PC-3 (cell line): ENCODE measurements around the gene NUDCD2. TPM values are rescaled to one million over a fixed set of nuclear protein-coding genes. Genes with fewer than 3 reads are reported as not detected.

Source experiments
- ATAC-seq: fragments of 200-7000 bp; cut with Tn5 transposase; 2 replicates; pipeline ENCODE4 v1.9.1; 2020; ENCODE audit warnings: mild to moderate bottlenecking, moderate library complexity
- BruUV-seq: library from RNA; stranded (reverse); fragments of 400-500 nt; replicated peaks from 2 replicates; lab custom pipeline; 2021; lab: Mats Ljungman, UMichigan
- CTCF ChIA-PET: fragments of 300-600 bp; sonication (Branson Sonifier 250); formaldehyde crosslinking; loops from one replicate; lab custom pipeline; 2022; ENCODE audit warnings: antibody characterized with exemption; lab: Charles Lee
- POLR2A ChIA-PET: fragments of 300-600 bp; sonication (Branson Sonifier 250); formaldehyde crosslinking; loops from one replicate; lab custom pipeline; 2022; ENCODE audit warnings: antibody characterized with exemption; ENCODE audit not compliant: unreplicated experiment; lab: Charles Lee
- DNase-seq: peaks from one replicate; pipeline ENCODE4 v3.0.0-alpha.2; 2015
- H2AFZ ChIP-seq: fragments of 300-600 bp; sonication (generic); 2 replicates; pipeline ENCODE4 v1.6.0; 2016; ENCODE audit warnings: antibody characterized with exemption, low read length
- H3F3A ChIP-seq: fragments of 300-600 bp; sonication (generic); one replicate; pipeline ENCODE4 v1.6.0; 2017; ENCODE audit warnings: antibody characterized with exemption, low read length, control low read depth, mild to moderate bottlenecking; ENCODE audit not compliant: unreplicated experiment
- H3K27ac ChIP-seq: fragments of 300-600 bp; sonication (generic); 2 replicates; pipeline ENCODE4 v1.5.1; 2016; ENCODE audit warnings: mild to moderate bottlenecking, low read length
- H3K27me3 ChIP-seq: fragments of 300-600 bp; sonication (generic); 2 replicates; pipeline ENCODE4 v1.6.1; 2016; ENCODE audit warnings: low read length, mixed read lengths
- H3K36me3 ChIP-seq: fragments of 300-600 bp; sonication (generic); 2 replicates; pipeline ENCODE4 v1.6.1; 2016; ENCODE audit warnings: low read depth, mixed run types, low read length, mixed read lengths
- H3K4me1 ChIP-seq: fragments of 300-600 bp; sonication (generic); 2 replicates; pipeline ENCODE4 v1.5.1; 2016; ENCODE audit warnings: low read length; ENCODE audit not compliant: insufficient read depth
- H3K4me2 ChIP-seq: fragments of 300-600 bp; sonication (generic); 2 replicates; pipeline ENCODE4 v1.6.0; 2016; ENCODE audit warnings: low read length
- H3K4me3 ChIP-seq: fragments of 300-600 bp; sonication (generic); 2 replicates; pipeline ENCODE4 v1.5.1; 2016; ENCODE audit warnings: mild to moderate bottlenecking, low read length, mixed read lengths
- H3K79me2 ChIP-seq: fragments of 300-600 bp; sonication (generic); 2 replicates; pipeline ENCODE4 v1.6.1; 2017; ENCODE audit warnings: low read length, mixed read lengths
- H3K9ac ChIP-seq: fragments of 300-600 bp; sonication (generic); 2 replicates; pipeline ENCODE4 v1.6.0; 2016; ENCODE audit warnings: mild to moderate bottlenecking, low read length
- H3K9me2 ChIP-seq: fragments of 300-600 bp; sonication (generic); replicated peaks from 2 replicates; pipeline ENCODE4 v1.6.1; 2016; ENCODE audit warnings: mixed run types, low read length, mixed read lengths
- H3K9me3 ChIP-seq: fragments of 300-600 bp; sonication (generic); 2 replicates; pipeline ENCODE4 v1.6.1; 2016; ENCODE audit warnings: low read length, mixed read lengths
- H4K20me1 ChIP-seq: fragments of 300-600 bp; sonication (generic); 2 replicates; pipeline ENCODE4 v1.6.1; 2016; ENCODE audit warnings: low read length, mixed read lengths
- EZH2 ChIP-seq: fragments of 300-600 bp; sonication (generic); IDR thresholded peaks from one replicate; pipeline ENCODE4 v1.6.1; 2017; ENCODE audit warnings: antibody characterized with exemption, mild to moderate bottlenecking, low read length; ENCODE audit not compliant: unreplicated experiment
- EZH2phosphoT487 ChIP-seq: fragments of 300-600 bp; sonication (generic); IDR thresholded peaks from 2 replicates; pipeline ENCODE4 v1.6.1; 2018; ENCODE audit warnings: mild to moderate bottlenecking, antibody characterized with exemption, low read length, borderline replicate concordance
- intact Hi-C: fragments of 100-400 bp; cut with micrococcal nuclease; formaldehyde crosslinking; loops from 2 replicates; pipeline ENCODE4 v1.9.0; 2023
- total RNA-seq: library from RNA; depleted of rRNA; stranded (reverse); fragments of >200 nt; gene quantifications from 2 replicates; pipeline ENCODE4 v1.2.3, GENCODE V29; 2014
- TF ChIP-seq, protein P1 (sequence below): fragments of 300-600 bp; sonication (generic); conservative IDR thresholded peaks from 2 replicates; pipeline ENCODE4 v1.5.1; 2017; ENCODE audit warnings: antibody characterized with exemption, low read depth, mild to moderate bottlenecking, low read length

Gene NUDCD2
- total RNA-seq, 1 experiment from 2014 or later, result 31.2 TPM

DNA sequence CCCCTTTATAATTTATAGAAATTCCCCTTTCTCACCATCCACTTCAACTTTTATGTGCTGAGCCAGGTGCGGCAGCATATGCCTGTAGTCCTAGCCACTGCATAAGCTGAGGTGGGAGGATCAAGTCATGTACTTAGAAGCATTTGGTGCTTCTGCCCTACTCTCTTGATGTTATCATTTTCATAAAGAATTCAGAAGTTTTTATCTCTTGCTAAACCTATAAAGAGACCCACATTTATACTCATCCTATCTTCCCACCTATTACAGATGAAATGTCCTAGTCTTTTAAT lies 19.0 kb upstream of the NUDCD2 start:
- peak; percentile 75 for ATAC-seq
- TF ChIP-seq, protein P1, sequence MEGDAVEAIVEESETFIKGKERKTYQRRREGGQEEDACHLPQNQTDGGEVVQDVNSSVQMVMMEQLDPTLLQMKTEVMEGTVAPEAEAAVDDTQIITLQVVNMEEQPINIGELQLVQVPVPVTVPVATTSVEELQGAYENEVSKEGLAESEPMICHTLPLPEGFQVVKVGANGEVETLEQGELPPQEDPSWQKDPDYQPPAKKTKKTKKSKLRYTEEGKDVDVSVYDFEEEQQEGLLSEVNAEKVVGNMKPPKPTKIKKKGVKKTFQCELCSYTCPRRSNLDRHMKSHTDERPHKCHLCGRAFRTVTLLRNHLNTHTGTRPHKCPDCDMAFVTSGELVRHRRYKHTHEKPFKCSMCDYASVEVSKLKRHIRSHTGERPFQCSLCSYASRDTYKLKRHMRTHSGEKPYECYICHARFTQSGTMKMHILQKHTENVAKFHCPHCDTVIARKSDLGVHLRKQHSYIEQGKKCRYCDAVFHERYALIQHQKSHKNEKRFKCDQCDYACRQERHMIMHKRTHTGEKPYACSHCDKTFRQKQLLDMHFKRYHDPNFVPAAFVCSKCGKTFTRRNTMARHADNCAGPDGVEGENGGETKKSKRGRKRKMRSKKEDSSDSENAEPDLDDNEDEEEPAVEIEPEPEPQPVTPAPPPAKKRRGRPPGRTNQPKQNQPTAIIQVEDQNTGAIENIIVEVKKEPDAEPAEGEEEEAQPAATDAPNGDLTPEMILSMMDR, result no peak
- TF ChIP-seq EZH2, result no peak
- no peak for TF ChIP-seq EZH2phosphoT487
- Histone ChIP-seq H3K9me2 (no peaks in the 10 kb centered on the region), H4K20me1 (no peaks in the 10 kb centered on the region), H3K9me3 (no peaks in the 10 kb centered on the region), H3K9ac (0 out of 2 replicates have a peak overlapping the region, but pooled peaks have one; percentile 2), H3K27ac (peak overlapping the region; percentile 63), H3K79me2 (no peaks in the 10 kb centered on the region), H3K4me2 (peak overlapping the region; percentile 41), H3K4me1 (peaks cover 24% of the 10 kb centered on the region), H2AFZ (peak overlapping the region; percentile 22; the same call in 1 of the 2 replicates), H3K36me3 (peaks cover 70% of the 10 kb centered on the region), H3K4me3 (no peak overlapping the region), H3F3A (no peaks in the 10 kb centered on the region), H3K27me3 (no peaks in the 10 kb centered on the region)
- no peak for DNase-seq
- ChIA-PET CTCF (no interaction called here), POLR2A (interaction anchor here (0.7 kb wide), 1 partner anchor 27 kb away, joined by 5 read pairs; no protein-coding TSS in a partner anchor)
- intact Hi-C loops, result loop anchor here (1.0 kb wide), 1 partner anchor 24 kb away; no protein-coding TSS in a partner anchor
- no TSS peak for BruUV-seq

DNA sequence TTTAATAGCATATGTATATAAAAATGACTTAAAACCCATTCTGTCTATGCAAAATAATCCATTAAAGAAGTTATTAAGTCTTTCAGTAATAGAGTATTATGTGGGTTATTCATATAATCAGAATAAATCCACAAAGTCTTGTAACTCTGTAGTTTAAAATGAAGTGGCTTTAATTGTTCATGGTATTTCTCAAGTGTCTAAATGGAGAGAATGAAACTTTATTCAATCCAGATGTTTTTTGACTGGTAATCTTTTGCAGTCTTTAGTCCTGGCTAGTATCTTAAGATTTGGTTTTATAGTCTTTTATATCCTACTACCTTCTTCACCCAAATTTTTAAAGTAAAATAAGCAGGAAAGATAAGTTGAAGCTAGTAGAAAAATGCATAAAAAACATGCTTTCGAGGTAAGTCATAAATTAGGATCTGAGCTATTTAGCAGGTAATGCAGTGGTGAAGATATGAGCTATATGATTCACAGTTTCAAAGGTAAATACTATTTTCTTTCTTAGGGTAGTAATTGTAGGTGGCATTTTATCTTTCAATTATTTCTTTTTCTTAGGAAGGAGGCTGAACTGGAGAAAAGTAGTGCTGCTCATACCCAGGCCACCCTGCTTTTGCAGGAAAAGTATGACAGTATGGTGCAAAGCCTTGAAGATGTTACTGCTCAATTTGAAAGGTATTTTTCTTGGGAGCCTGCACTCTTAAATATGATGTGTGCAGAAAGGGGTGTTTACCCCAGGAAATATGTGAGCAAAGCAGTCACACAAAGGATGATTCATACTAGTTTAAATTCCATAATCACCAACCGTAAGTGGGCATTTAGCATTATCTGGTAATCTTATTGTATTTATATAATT lies 18.5 kb upstream of the NUDCD2 start:
- H3K27me3 ChIP-seq, result no peaks in the 10 kb centered on the region
- H3K36me3 ChIP-seq, result peaks cover 69% of the 10 kb centered on the region
- TF ChIP-seq, protein P1, result no peak
- no peak for TF ChIP-seq EZH2
- TF ChIP-seq EZH2phosphoT487, result no peak
- H3K27ac ChIP-seq, result peak overlapping the region; percentile 63
- peak overlapping the region; percentile 41 for H3K4me2 ChIP-seq
- no peaks in the 10 kb centered on the region for H3K79me2 ChIP-seq
- no peaks in the 10 kb centered on the region for H3K9me2 ChIP-seq
- POLR2A ChIA-PET, result interaction anchor here (0.6 to 0.7 kb wide), 2 partner anchors 17 to 27 kb away, joined by 3 to 5 read pairs; no protein-coding TSS in a partner anchor
- peaks cover 24% of the 10 kb centered on the region for H3K4me1 ChIP-seq
- no TSS peak for BruUV-seq
- no peak overlapping the region for H3K9ac ChIP-seq
- DNase-seq (peak; percentile 58), ATAC-seq (peak; percentile 93)
- H3K4me3 ChIP-seq, result 0 out of 2 replicates have a peak overlapping the region, but pooled peaks have one; percentile 9
- CTCF ChIA-PET, result no interaction called here
- intact Hi-C loops, result loop anchor here (1.0 kb wide), 1 partner anchor 25 kb away; no protein-coding TSS in a partner anchor
- H3F3A ChIP-seq, result no peaks in the 10 kb centered on the region
- no peaks in the 10 kb centered on the region for H4K20me1 ChIP-seq
- peak overlapping the region; percentile 22; the same call in 1 of the 2 replicates for H2AFZ ChIP-seq
- H3K9me3 ChIP-seq, result no peaks in the 10 kb centered on the region
